Measurements from ENCODE around the gene CYP27C1.
"Not testable (repeated sequence)": the region's sequence is repeated elsewhere in the genome, so short reads cannot be mapped to it uniquely, and the experiment has no call there.

CYP27C1 gene

GRCh38 chr2:127220102-127220767 is at the start of gene CYP27C1:
Gene CYP27C1 (minus strand): TSS chr2:127220299. CDS start chr2:127220270, 29 bp downstream.
- DNase-seq (ENCODE audit: low spot score) = no peak

- no peak for DNase-seq (ENCODE audit: low spot score)
Measured at GRCh38 chr2:127261804-127262406, 41.8 kb upstream of the CYP27C1 start.

GRCh38 chr2:127259355-127259754 is 39.3 kb upstream of the CYP27C1 start:
- no peak for DNase-seq (ENCODE audit: low spot score)

- DNase-seq (ENCODE audit: low spot score) = no peak
Measured at GRCh38 chr2:127256866-127257265, 36.8 kb upstream of the CYP27C1 start.

GRCh38 chr2:127256381-127256780 is 36.3 kb upstream of the CYP27C1 start:
- no peak for DNase-seq (ENCODE audit: low spot score)

- no peak for DNase-seq (ENCODE audit: low spot score)
Measured at GRCh38 chr2:127255721-127256120, 35.6 kb upstream of the CYP27C1 start.

GRCh38 chr2:127255146-127255545 is 35.0 kb upstream of the CYP27C1 start:
- DNase-seq (ENCODE audit: low spot score) = no peak

- DNase-seq (ENCODE audit: low spot score) = no peak
Measured at GRCh38 chr2:127254386-127254981, 34.4 kb upstream of the CYP27C1 start.

- DNase-seq (ENCODE audit: low spot score) = not testable (repeated sequence)
Measured at GRCh38 chr2:127241184-127241583, 21.1 kb upstream of the CYP27C1 start.

- no peak for DNase-seq (ENCODE audit: low spot score)
Measured at GRCh38 chr2:127239395-127239794, 19.3 kb upstream of the CYP27C1 start.

- not testable (repeated sequence) for DNase-seq (ENCODE audit: low spot score)
Measured at GRCh38 chr2:127237768-127238167, 17.7 kb upstream of the CYP27C1 start.

GRCh38 chr2:127235082-127235702 is 15.1 kb upstream of the CYP27C1 start:
- no peak for DNase-seq (ENCODE audit: low spot score)

- DNase-seq (ENCODE audit: low spot score) = no peak
Measured at GRCh38 chr2:127233710-127234109, 13.6 kb upstream of the CYP27C1 start.

GRCh38 chr2:127231130-127231865 is 11.2 kb upstream of the CYP27C1 start:
- no peak for DNase-seq (ENCODE audit: low spot score)

GRCh38 chr2:127229555-127229954 is 9.5 kb upstream of the CYP27C1 start:
- no peak for DNase-seq (ENCODE audit: low spot score)

GRCh38 chr2:127228102-127228501 is 8.0 kb upstream of the CYP27C1 start:
- no peak for DNase-seq (ENCODE audit: low spot score)

- DNase-seq (ENCODE audit: low spot score) = not testable (repeated sequence)
Measured at GRCh38 chr2:127227264-127227660, 7.2 kb upstream of the CYP27C1 start.

- no peak for DNase-seq (ENCODE audit: low spot score)
Measured at GRCh38 chr2:127226520-127227263, 6.6 kb upstream of the CYP27C1 start.

- no peak for DNase-seq (ENCODE audit: low spot score)
Measured at GRCh38 chr2:127226132-127226519, 6.0 kb upstream of the CYP27C1 start.

GRCh38 chr2:127225186-127225960 is 5.3 kb upstream of the CYP27C1 start:
- no peak for DNase-seq (ENCODE audit: low spot score)

GRCh38 chr2:127224135-127224534 is 4.0 kb upstream of the CYP27C1 start:
- not testable (repeated sequence) for DNase-seq (ENCODE audit: low spot score)
